MM.1S (cell line): Measurements from ENCODE around the gene TNFRSF13B.
A peak's percentile ranks its signal among the peaks of the same experiment; 100 is the strongest.

ENCODE experiments used
- DNase-seq: peaks from one replicate; pipeline ENCODE4 v3.0.0-alpha.2; 2015
- H2AFZ ChIP-seq: fragments of 300-600 bp; sonication (generic); 2 replicates; pipeline ENCODE4 v1.6.0; 2016; ENCODE audit warnings: antibody characterized with exemption, low read length
- H3F3A ChIP-seq: fragments of 300-600 bp; sonication (generic); 2 replicates; pipeline ENCODE4 v1.6.1; 2016; ENCODE audit warnings: mild to moderate bottlenecking, antibody characterized with exemption, low read length, moderate library complexity, mixed read lengths; ENCODE audit not compliant: insufficient read depth
- H3K27ac ChIP-seq: fragments of 300-600 bp; sonication (generic); 2 replicates; pipeline ENCODE4 v1.5.1; 2016; ENCODE audit warnings: mild to moderate bottlenecking, low read length
- H3K27me3 ChIP-seq: fragments of 300-600 bp; sonication (generic); replicated peaks from 2 replicates; pipeline ENCODE4 v1.6.0; 2016; ENCODE audit warnings: low read length; ENCODE audit not compliant: insufficient read depth
- H3K36me3 ChIP-seq: fragments of 300-600 bp; sonication (generic); replicated peaks from 2 replicates; pipeline ENCODE4 v1.6.1; 2016; ENCODE audit warnings: mild to moderate bottlenecking, low read length, mixed read lengths; ENCODE audit not compliant: insufficient read depth
- H3K4me1 ChIP-seq: fragments of 300-600 bp; sonication (generic); 2 replicates; pipeline ENCODE4 v1.6.1; 2016; ENCODE audit warnings: low read length, mixed read lengths
- H3K4me2 ChIP-seq: fragments of 300-600 bp; sonication (generic); 2 replicates; pipeline ENCODE4 v1.6.0; 2016; ENCODE audit warnings: low read depth, low read length
- H3K4me3 ChIP-seq: fragments of 300-600 bp; sonication (generic); 2 replicates; pipeline ENCODE4 v1.5.1; 2016; ENCODE audit warnings: low read length, mixed read lengths
- H3K79me2 ChIP-seq: fragments of 300-600 bp; sonication (generic); 2 replicates; pipeline ENCODE4 v1.6.1; 2016; ENCODE audit warnings: mixed run types, low read length, mixed read lengths
- H3K9ac ChIP-seq: fragments of 300-600 bp; sonication (generic); 2 replicates; pipeline ENCODE4 v1.6.1; 2016; ENCODE audit warnings: low read length, mixed read lengths
- H3K9me2 ChIP-seq: fragments of 300-600 bp; sonication (generic); replicated peaks from 2 replicates; pipeline ENCODE4 v1.6.1; 2016; ENCODE audit warnings: mild to moderate bottlenecking, low read length, mixed read lengths; ENCODE audit not compliant: insufficient read depth
- H3K9me3 ChIP-seq: fragments of 300-600 bp; sonication (generic); replicated peaks from 2 replicates; pipeline ENCODE4 v1.6.1; 2016; ENCODE audit warnings: mild to moderate bottlenecking, low read length, mixed read lengths; ENCODE audit not compliant: insufficient read depth
- H4K20me1 ChIP-seq: fragments of 300-600 bp; sonication (generic); 2 replicates; pipeline ENCODE4 v1.6.1; 2016; ENCODE audit warnings: mild to moderate bottlenecking, low read length, moderate library complexity, mixed read lengths; ENCODE audit not compliant: insufficient read depth
- EZH2 ChIP-seq: fragments of 300-600 bp; sonication (generic); optimal IDR thresholded peaks from 2 replicates; pipeline ENCODE3; 2017; ENCODE audit warnings: low read depth, mild to moderate bottlenecking, antibody characterized with exemption, low read length, mixed read lengths
- EZH2phosphoT487 ChIP-seq: fragments of 300-600 bp; sonication (generic); IDR thresholded peaks from 2 replicates; pipeline ENCODE4 v1.6.1; 2018; ENCODE audit warnings: antibody characterized with exemption, low read length
- TF ChIP-seq, protein P1 (sequence below): fragments of 300-600 bp; sonication (generic); IDR thresholded peaks from 2 replicates; pipeline ENCODE4 v1.5.1; 2016; ENCODE audit warnings: antibody characterized with exemption, low read length, mixed read lengths

Gene TNFRSF13B

DNA sequence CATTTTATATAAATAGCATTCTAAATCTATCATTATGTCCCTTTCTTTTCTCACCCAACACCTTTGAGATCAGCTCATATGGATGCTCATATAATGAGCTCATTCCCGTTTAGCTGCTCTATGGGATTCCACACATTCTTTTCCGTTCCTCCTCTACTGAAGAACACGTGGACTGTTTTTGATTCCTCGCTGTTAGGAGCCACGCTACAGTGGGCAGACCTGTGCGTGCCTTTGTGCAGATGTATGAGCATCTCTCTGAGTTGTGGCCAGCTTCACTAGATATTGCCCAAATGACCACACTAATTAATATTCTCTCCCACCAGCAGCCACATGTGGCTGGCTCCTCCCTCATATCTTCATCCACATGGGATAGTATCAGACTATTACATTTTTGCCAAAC, 6.0 kb upstream of the TNFRSF13B start:
- no peak overlapping the region for H3K9ac ChIP-seq
- H3K79me2 ChIP-seq = peaks cover 14% of the 10 kb centered on the region

DNA sequence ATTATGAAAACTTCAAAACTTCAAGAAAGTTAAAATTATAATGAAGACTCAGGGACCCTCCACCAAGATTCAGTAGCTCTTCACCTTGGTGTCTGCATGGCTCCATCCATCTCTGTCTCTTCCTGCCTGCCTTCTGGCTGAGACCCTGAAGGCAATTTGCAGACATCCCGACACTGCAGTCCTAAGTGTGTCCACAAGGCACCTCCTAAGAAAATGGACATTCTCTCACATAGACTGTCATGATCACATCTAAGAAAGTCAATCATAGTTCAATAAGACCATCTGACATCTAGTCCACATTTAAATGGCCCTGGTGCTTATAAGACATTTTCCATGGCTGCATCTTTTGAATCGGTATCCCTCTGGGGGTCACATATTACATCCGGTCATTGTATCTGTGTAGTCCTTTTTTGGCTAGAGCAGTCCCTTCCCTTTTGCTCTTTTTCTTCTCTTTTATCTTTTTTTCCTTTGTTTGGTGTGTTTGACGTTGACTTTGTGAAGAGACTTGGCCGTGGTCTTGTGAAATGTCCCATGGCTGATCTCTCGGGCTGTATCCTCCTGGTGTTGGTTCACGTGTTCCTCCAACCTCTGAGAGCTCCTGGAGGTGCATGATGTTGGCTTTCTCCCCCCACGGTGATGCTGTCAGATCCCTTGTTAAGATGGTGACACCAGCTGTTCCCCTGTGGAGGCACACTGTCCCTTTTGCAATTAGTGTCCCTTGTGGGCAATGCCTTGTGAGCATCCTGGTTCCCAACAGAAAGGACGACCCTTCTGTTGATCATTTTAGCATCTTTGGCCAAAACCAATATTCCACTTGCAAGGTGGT, 5.0 kb upstream of the TNFRSF13B start:
- H3K27ac ChIP-seq = peak overlapping the region; percentile 100
- peaks cover 21% of the 10 kb centered on the region for H3K79me2 ChIP-seq
- DNase-seq = no peak

More for the DNA sequence above, 6.0 kb upstream of the TNFRSF13B start:
- no peak overlapping the region for H3K4me3 ChIP-seq
- H3K4me2 ChIP-seq = no peak overlapping the region
- peaks cover 64% of the 10 kb centered on the region for H3K4me1 ChIP-seq
- H4K20me1 ChIP-seq = no peaks in the 10 kb centered on the region
- H3K27me3 ChIP-seq = no peaks in the 10 kb centered on the region
- peak overlapping the region; percentile 82; the same call in 1 of the 2 replicates for H3K27ac ChIP-seq
- no peaks in the 10 kb centered on the region for H3K9me3 ChIP-seq
- DNase-seq = peak; percentile 4
- no peaks in the 10 kb centered on the region for H3K9me2 ChIP-seq
- TF ChIP-seq, protein P1, sequence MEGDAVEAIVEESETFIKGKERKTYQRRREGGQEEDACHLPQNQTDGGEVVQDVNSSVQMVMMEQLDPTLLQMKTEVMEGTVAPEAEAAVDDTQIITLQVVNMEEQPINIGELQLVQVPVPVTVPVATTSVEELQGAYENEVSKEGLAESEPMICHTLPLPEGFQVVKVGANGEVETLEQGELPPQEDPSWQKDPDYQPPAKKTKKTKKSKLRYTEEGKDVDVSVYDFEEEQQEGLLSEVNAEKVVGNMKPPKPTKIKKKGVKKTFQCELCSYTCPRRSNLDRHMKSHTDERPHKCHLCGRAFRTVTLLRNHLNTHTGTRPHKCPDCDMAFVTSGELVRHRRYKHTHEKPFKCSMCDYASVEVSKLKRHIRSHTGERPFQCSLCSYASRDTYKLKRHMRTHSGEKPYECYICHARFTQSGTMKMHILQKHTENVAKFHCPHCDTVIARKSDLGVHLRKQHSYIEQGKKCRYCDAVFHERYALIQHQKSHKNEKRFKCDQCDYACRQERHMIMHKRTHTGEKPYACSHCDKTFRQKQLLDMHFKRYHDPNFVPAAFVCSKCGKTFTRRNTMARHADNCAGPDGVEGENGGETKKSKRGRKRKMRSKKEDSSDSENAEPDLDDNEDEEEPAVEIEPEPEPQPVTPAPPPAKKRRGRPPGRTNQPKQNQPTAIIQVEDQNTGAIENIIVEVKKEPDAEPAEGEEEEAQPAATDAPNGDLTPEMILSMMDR = no peak
- TF ChIP-seq EZH2 (no peak), EZH2phosphoT487 (no peak)
- H2AFZ ChIP-seq = no peak overlapping the region
- no peaks in the 10 kb centered on the region for H3K36me3 ChIP-seq
- H3F3A ChIP-seq = peaks cover 54% of the 10 kb centered on the region

DNA sequence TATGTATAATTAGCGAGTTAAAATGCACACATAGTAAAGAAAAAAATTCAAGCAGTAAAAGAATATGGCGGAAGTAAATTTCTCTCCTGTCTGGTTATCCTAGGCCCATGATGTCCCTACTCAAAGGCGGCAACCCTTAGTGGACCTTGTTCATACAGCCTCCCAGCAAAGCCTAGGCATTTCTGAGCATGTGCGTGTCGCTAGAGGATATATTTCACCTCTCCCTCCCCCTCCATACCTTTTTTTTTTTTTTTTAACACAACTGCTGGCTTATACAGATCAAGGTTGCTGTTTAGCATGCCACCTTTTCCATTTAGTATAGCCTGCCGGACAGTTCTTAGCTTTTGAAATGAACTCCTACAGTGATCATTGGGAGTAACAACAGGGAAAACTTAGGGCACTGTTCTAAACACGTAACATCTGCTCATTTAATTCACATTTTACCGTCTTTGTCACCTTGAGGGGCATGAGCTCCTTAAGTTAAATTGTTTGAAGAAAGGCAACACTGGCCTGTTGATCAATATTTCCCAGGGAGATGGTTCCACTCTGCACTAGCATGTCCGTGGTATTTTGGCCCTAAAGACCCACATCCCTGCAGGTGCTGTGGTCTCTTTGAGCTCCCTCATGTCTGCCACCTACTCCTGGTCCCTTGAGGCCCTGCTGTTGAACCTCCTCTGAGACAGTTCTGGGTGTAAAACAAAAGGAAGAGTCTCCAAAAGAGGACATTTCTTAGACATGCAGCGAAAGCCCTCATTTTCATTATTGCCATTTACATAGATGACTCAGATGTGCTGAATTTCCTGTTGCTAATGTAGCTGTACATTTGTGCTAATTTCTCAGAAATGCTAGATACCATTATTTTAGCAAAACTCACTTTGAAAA, 4.1 kb upstream of the TNFRSF13B start:
- H4K20me1 ChIP-seq = no peaks in the 10 kb centered on the region
- no peaks in the 10 kb centered on the region for H3K27me3 ChIP-seq
- peak overlapping the region; percentile 77 for H3K9ac ChIP-seq
- TF ChIP-seq EZH2 = no peak
- TF ChIP-seq, protein P1 = no peak
- TF ChIP-seq EZH2phosphoT487 = no peak
- H3K9me3 ChIP-seq = no peaks in the 10 kb centered on the region
- H2AFZ ChIP-seq = 0 out of 2 replicates have a peak overlapping the region, but pooled peaks have one; percentile 31
- H3K4me1 ChIP-seq = peaks cover 72% of the 10 kb centered on the region
- H3K79me2 ChIP-seq = peaks cover 29% of the 10 kb centered on the region
- H3K4me2 ChIP-seq = peak overlapping the region; percentile 59
- peaks cover 65% of the 10 kb centered on the region for H3F3A ChIP-seq
- H3K36me3 ChIP-seq = no peaks in the 10 kb centered on the region
- H3K9me2 ChIP-seq = no peaks in the 10 kb centered on the region
- DNase-seq = peak; percentile 59
- peak overlapping the region; percentile 100 for H3K27ac ChIP-seq
- H3K4me3 ChIP-seq = peak overlapping the region; percentile 27; the same call in 1 of the 2 replicates

More for the DNA sequence above, 5.0 kb upstream of the TNFRSF13B start:
- peak overlapping the region; percentile 77 for H3K9ac ChIP-seq
- H3K9me2 ChIP-seq = no peaks in the 10 kb centered on the region
- H3K27me3 ChIP-seq = no peaks in the 10 kb centered on the region
- H3K4me1 ChIP-seq = peaks cover 72% of the 10 kb centered on the region
- no peak overlapping the region for H3K4me3 ChIP-seq
- H3F3A ChIP-seq = peaks cover 59% of the 10 kb centered on the region
- H2AFZ ChIP-seq = no peak overlapping the region
- no peaks in the 10 kb centered on the region for H4K20me1 ChIP-seq
- H3K36me3 ChIP-seq = no peaks in the 10 kb centered on the region
- TF ChIP-seq, protein P1 = no peak
- no peak for TF ChIP-seq EZH2phosphoT487
- TF ChIP-seq EZH2 = no peak
- H3K9me3 ChIP-seq = no peaks in the 10 kb centered on the region
- peak overlapping the region; percentile 59 for H3K4me2 ChIP-seq
